DND-41 (cell line): Measurements from ENCODE around the gene RYR2.

Experiments used
- ATAC-seq: fragments of 200-7000 bp; cut with Tn5 transposase; 3 replicates; pipeline ENCODE4 v1.9.1; 2021; ENCODE audit warnings: low read depth; ENCODE audit not compliant: insufficient read depth
- DNase-seq: peaks from one replicate; pipeline ENCODE4 v3.0.0-alpha.2; 2020
- H2AFZ ChIP-seq: 2 replicates; pipeline ENCODE4 v1.6.0; 2012; ENCODE audit warnings: low read depth, low read length
- H3K27ac ChIP-seq: 2 replicates; pipeline ENCODE4 v1.5.1; 2012; ENCODE audit warnings: low read length, inconsistent platforms
- H3K27me3 ChIP-seq: fragments of 200-600 bp; sonication (generic); 2 replicates; pipeline ENCODE4 v1.6.0; 2012; ENCODE audit warnings: low read length, mild to moderate bottlenecking, inconsistent platforms; ENCODE audit not compliant: insufficient read depth, poor library complexity
- H3K36me3 ChIP-seq: 2 replicates; pipeline ENCODE4 v1.5.1; 2012; ENCODE audit warnings: low read length, inconsistent platforms; ENCODE audit not compliant: insufficient read depth
- H3K4me1 ChIP-seq: 2 replicates; pipeline ENCODE4 v1.5.1; 2012; ENCODE audit warnings: mild to moderate bottlenecking, low read length; ENCODE audit not compliant: insufficient read depth
- H3K4me2 ChIP-seq: 2 replicates; pipeline ENCODE4 v1.6.0; 2012; ENCODE audit warnings: mild to moderate bottlenecking, moderate library complexity, low read length, inconsistent platforms; ENCODE audit not compliant: insufficient read depth
- H3K4me3 ChIP-seq, 2 experiments: fragments of 200-600 bp in 1 of 2; shearing (Covaris generic) in 1 of 2; 2 replicates each; pipeline ENCODE4 v1.5.1; 2012 to 2016; ENCODE audit warnings: inconsistent platforms in 2 of 2, low read length in 2 of 2, mild to moderate bottlenecking in 2 of 2, low read depth in 1 of 2, moderate library complexity in 1 of 2
- H3K79me2 ChIP-seq: 2 replicates; pipeline ENCODE4 v1.6.0; 2012; ENCODE audit warnings: low read length, inconsistent platforms; ENCODE audit not compliant: insufficient read depth
- H3K9ac ChIP-seq: 2 replicates; pipeline ENCODE4 v1.6.0; 2012; ENCODE audit warnings: low read depth, mild to moderate bottlenecking, inconsistent platforms, low read length, moderate library complexity
- H3K9me3 ChIP-seq: 2 replicates; pipeline ENCODE4 v1.5.1; 2012; ENCODE audit warnings: low read length, moderate library complexity, mild to moderate bottlenecking, inconsistent platforms; ENCODE audit not compliant: insufficient read depth, severe bottlenecking
- H4K20me1 ChIP-seq: 2 replicates; pipeline ENCODE4 v1.6.0; 2012; ENCODE audit warnings: low read length; ENCODE audit not compliant: insufficient read depth
- EZH2 ChIP-seq: IDR thresholded peaks from 3 replicates; pipeline ENCODE4 v1.6.1; 2012; ENCODE audit warnings: borderline replicate concordance, low read depth, mild to moderate bottlenecking, moderate library complexity, low read length, inconsistent platforms; ENCODE audit not compliant: severe bottlenecking
- TF ChIP-seq, protein P1 (sequence below): IDR thresholded peaks from 2 replicates; pipeline ENCODE4 v1.5.1; 2012; ENCODE audit warnings: borderline replicate concordance, low read length, moderate library complexity, mild to moderate bottlenecking; ENCODE audit not compliant: poor library complexity, severe bottlenecking; ENCODE audit errors: extremely low read depth

RYR2 gene

DNA sequence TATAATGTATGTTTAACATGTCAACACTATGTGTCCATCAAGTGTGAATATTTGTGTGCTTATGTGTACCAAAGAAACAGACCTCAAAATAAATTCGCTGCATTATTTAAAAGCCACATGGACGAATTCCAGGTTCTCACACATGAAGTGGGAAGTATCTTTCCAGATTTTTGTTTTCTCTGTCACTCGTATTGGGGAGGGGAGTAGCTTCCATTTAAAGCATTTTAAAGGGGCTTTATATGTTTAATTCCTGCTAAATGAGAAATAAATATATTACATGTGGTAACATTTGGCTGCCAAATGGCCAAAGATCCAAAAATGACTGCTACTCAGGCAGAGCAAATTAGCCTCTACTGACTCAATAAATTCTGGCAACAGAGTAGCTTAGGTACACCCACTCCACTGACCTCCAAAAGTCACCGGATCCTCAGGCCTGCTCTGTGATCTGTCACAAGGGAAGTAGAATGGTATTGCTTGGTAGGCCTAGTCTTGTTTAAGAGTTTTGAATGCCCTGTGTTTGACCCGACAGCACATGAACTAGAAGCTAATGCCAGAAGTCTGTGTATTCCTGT, 670.7 kb downstream of the RYR2 start:
- Histone ChIP-seq H3K79me2 (no peaks in the 10 kb centered on the region), H4K20me1 (no peaks in the 10 kb centered on the region), H3K36me3 (no peaks in the 10 kb centered on the region), H3K4me2 (no peak overlapping the region), H3K9me3 (no peaks in the 10 kb centered on the region), H2AFZ (no peak overlapping the region), H3K9ac (no peak overlapping the region), H3K4me3 (no peak overlapping the region), H3K27me3 (no peaks in the 10 kb centered on the region), H3K4me1 (no peaks in the 10 kb centered on the region), H3K27ac (no peak overlapping the region)
- no peak for TF ChIP-seq EZH2
- TF ChIP-seq, protein P1, sequence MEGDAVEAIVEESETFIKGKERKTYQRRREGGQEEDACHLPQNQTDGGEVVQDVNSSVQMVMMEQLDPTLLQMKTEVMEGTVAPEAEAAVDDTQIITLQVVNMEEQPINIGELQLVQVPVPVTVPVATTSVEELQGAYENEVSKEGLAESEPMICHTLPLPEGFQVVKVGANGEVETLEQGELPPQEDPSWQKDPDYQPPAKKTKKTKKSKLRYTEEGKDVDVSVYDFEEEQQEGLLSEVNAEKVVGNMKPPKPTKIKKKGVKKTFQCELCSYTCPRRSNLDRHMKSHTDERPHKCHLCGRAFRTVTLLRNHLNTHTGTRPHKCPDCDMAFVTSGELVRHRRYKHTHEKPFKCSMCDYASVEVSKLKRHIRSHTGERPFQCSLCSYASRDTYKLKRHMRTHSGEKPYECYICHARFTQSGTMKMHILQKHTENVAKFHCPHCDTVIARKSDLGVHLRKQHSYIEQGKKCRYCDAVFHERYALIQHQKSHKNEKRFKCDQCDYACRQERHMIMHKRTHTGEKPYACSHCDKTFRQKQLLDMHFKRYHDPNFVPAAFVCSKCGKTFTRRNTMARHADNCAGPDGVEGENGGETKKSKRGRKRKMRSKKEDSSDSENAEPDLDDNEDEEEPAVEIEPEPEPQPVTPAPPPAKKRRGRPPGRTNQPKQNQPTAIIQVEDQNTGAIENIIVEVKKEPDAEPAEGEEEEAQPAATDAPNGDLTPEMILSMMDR: no peak
- ATAC-seq (no peak), DNase-seq (no peak)

DNA sequence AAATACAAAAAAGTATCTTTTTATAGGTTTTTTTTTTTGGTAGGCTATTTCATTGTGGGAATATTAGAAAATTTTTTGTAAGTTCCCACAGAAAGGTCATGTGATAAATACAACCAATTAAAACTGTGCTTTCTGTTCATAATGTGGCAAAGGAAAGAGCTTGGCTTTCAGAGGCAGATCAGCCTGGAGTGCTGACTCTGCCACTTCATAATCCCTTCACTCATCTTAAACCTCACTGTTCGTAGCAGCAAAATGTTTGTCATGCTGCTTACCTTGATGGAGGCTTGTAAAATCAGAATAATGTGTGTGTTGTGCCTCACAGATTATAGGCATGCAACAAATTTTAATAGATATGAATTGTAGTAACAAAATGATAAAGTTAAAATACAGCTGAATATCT, 671.9 kb downstream of the RYR2 start:
- no peak for DNase-seq
- no peak overlapping the region for H2AFZ ChIP-seq
- no peak overlapping the region for H3K4me2 ChIP-seq
- no peak for TF ChIP-seq EZH2
- TF ChIP-seq, protein P1: no peak
- H3K79me2 ChIP-seq: no peaks in the 10 kb centered on the region
- no peak overlapping the region for H3K4me3 ChIP-seq
- no peaks in the 10 kb centered on the region for H3K36me3 ChIP-seq
- no peaks in the 10 kb centered on the region for H3K27me3 ChIP-seq
- no peaks in the 10 kb centered on the region for H3K9me3 ChIP-seq
- no peak overlapping the region for H3K27ac ChIP-seq
- no peak overlapping the region for H3K9ac ChIP-seq
- H4K20me1 ChIP-seq: no peaks in the 10 kb centered on the region
- H3K4me1 ChIP-seq: no peaks in the 10 kb centered on the region
- ATAC-seq: no peak

DNA sequence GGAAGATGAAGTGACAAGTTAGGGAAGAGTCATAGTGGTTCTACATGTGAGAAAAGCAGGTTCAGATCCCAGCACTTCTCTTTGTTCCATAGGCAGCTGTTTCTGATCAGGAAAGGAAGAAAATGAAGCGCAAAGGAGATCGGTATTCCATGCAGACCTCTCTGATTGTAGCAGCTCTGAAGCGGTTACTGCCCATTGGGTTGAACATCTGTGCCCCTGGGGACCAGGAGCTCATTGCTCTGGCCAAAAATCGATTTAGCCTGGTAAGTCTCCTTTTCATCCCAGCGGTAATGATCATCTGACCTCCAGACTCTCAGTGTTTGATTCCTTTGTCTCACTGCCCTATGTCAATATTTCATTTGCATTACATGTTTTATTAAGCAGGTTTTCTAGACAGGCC, 675.1 kb downstream of the RYR2 start:
- no peaks in the 10 kb centered on the region for H3K9me3 ChIP-seq
- no peak for DNase-seq
- H3K27me3 ChIP-seq: no peaks in the 10 kb centered on the region
- no peak overlapping the region for H2AFZ ChIP-seq
- no peak for ATAC-seq
- no peaks in the 10 kb centered on the region for H3K4me1 ChIP-seq
- no peak for TF ChIP-seq EZH2
- TF ChIP-seq, protein P1: no peak
- no peaks in the 10 kb centered on the region for H3K36me3 ChIP-seq
- no peak overlapping the region for H3K27ac ChIP-seq
- H3K4me2 ChIP-seq: no peak overlapping the region
- H3K9ac ChIP-seq: no peak overlapping the region
- no peaks in the 10 kb centered on the region for H4K20me1 ChIP-seq
- no peaks in the 10 kb centered on the region for H3K79me2 ChIP-seq
- H3K4me3 ChIP-seq: no peak overlapping the region
